HepG2 (cell line): Measurements from ENCODE around the gene CHST3.

Experiments used
- NR3C1 ChIP-seq: sonication (generic); formaldehyde crosslinking; IDR thresholded peaks from 2 replicates; pipeline ENCODE4 v1.4.0; 2020; ENCODE audit warnings: missing genetic modification reagents
- PAWR ChIP-seq: sonication (generic); formaldehyde crosslinking; IDR thresholded peaks from 2 replicates; pipeline ENCODE4 v1.4.0; 2020; ENCODE audit warnings: missing genetic modification reagents, mild to moderate bottlenecking, borderline replicate concordance
- POLR2A ChIP-seq, 2 experiments: IDR thresholded peaks; 2 replicates each; pipeline ENCODE4 v1.6.1; 2011; ENCODE audit warnings: low read depth in 2 of 2, low read length in 2 of 2, mild to moderate bottlenecking in 1 of 2, moderate library complexity in 1 of 2; ENCODE audit not compliant: insufficient read depth in 1 of 2
- POLR2AphosphoS5 ChIP-seq: IDR thresholded peaks from 2 replicates; pipeline ENCODE4 v1.6.1; 2012; ENCODE audit warnings: low read depth, low read length
- TBL1XR1 ChIP-seq: fragments of 150-350 bp; IDR thresholded peaks from 2 replicates; pipeline ENCODE4 v1.6.1; 2014; ENCODE audit warnings: borderline replicate concordance, low read length; ENCODE audit not compliant: partially characterized antibody
- TBP ChIP-seq: sonication (generic); formaldehyde crosslinking; IDR thresholded peaks from 2 replicates; pipeline ENCODE4 v1.5.0; 2020; ENCODE audit warnings: missing genetic modification reagents
- TBX3 ChIP-seq: fragments of 450-650 bp; IDR thresholded peaks from 2 replicates; pipeline ENCODE4 v1.6.1; 2017; ENCODE audit warnings: antibody characterized with exemption, mild to moderate bottlenecking, inconsistent platforms, borderline replicate concordance
- ZKSCAN1 ChIP-seq: fragments of 150-350 bp; IDR thresholded peaks from 2 replicates; pipeline ENCODE4 v1.6.1; 2014; ENCODE audit warnings: low read length
- ZNF20 ChIP-seq: sonication (generic); formaldehyde crosslinking; IDR thresholded peaks from 2 replicates; pipeline ENCODE4 v1.4.0; 2020; ENCODE audit warnings: mild to moderate bottlenecking, moderate library complexity, missing genetic modification reagents
- TF ChIP-seq, protein P1 (sequence below): IDR thresholded peaks from 2 replicates; pipeline ENCODE4 v1.6.1; 2012; ENCODE audit warnings: low read length, improper control_type of control experiment
- TF ChIP-seq, protein P2 (sequence below): sonication (generic); formaldehyde crosslinking; IDR thresholded peaks from 2 replicates; pipeline ENCODE4 v1.5.1; 2020; ENCODE audit warnings: mild to moderate bottlenecking, missing genetic modification reagents, moderate library complexity
- TF ChIP-seq, protein P3 (sequence below): sonication (generic); formaldehyde crosslinking; IDR thresholded peaks from 2 replicates; pipeline ENCODE4 v1.5.0; 2020; ENCODE audit warnings: missing genetic modification reagents
- TF ChIP-seq, protein P4 (sequence below): sonication (generic); formaldehyde crosslinking; IDR thresholded peaks from 2 replicates; pipeline ENCODE4 v1.5.0; 2020; ENCODE audit warnings: mild to moderate bottlenecking, missing genetic modification reagents, moderate library complexity
- TF ChIP-seq, protein P5 (sequence below): sonication (generic); formaldehyde crosslinking; IDR thresholded peaks from 2 replicates; pipeline ENCODE4 v1.8.1; 2022; ENCODE audit warnings: mild to moderate bottlenecking, missing genetic modification reagents

DNA sequence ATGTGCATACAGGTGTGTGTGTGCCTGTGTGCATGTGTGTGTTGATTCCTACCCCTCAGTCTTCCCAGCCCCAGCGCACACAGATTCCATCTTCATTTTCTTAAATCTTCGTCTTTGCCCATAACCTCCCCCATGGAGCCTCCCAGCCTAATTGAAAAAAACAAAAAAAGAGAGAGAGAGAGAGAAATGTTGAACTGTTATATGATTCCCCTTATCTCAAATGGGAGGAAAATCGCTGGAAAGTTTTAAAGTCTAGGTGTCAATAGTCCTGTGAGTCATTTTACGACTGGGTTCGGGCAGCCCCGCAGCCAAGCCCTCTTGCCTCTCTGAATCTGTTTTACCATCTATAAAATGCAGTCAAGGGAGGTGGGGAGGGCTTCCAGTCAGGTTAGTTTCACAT is 63.3 kb downstream of the CHST3 start:
- TF ChIP-seq TBP (no peak), ZKSCAN1 (no peak), PAWR (CRISPR knock-in tag) (no peak), TBX3 (no peak), ZNF20 (CRISPR knock-in tag) (no peak), NR3C1 (no peak), POLR2A (IDR thresholded peaks at IDR 0.05; ENCODE audit: insufficient read depth in 1 of 2, low read depth in 2 of 2, low read length in 2 of 2) (no peak), POLR2AphosphoS5 (no peak), TBL1XR1 (no peak)
- TF ChIP-seq, protein P1, sequence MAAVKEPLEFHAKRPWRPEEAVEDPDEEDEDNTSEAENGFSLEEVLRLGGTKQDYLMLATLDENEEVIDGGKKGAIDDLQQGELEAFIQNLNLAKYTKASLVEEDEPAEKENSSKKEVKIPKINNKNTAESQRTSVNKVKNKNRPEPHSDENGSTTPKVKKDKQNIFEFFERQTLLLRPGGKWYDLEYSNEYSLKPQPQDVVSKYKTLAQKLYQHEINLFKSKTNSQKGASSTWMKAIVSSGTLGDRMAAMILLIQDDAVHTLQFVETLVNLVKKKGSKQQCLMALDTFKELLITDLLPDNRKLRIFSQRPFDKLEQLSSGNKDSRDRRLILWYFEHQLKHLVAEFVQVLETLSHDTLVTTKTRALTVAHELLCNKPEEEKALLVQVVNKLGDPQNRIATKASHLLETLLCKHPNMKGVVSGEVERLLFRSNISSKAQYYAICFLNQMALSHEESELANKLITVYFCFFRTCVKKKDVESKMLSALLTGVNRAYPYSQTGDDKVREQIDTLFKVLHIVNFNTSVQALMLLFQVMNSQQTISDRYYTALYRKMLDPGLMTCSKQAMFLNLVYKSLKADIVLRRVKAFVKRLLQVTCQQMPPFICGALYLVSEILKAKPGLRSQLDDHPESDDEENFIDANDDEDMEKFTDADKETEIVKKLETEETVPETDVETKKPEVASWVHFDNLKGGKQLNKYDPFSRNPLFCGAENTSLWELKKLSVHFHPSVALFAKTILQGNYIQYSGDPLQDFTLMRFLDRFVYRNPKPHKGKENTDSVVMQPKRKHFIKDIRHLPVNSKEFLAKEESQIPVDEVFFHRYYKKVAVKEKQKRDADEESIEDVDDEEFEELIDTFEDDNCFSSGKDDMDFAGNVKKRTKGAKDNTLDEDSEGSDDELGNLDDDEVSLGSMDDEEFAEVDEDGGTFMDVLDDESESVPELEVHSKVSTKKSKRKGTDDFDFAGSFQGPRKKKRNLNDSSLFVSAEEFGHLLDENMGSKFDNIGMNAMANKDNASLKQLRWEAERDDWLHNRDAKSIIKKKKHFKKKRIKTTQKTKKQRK: no peak
- TF ChIP-seq, protein P2, sequence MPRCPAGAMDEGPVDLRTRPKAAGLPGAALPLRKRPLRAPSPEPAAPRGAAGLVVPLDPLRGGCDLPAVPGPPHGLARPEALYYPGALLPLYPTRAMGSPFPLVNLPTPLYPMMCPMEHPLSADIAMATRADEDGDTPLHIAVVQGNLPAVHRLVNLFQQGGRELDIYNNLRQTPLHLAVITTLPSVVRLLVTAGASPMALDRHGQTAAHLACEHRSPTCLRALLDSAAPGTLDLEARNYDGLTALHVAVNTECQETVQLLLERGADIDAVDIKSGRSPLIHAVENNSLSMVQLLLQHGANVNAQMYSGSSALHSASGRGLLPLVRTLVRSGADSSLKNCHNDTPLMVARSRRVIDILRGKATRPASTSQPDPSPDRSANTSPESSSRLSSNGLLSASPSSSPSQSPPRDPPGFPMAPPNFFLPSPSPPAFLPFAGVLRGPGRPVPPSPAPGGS (CRISPR knock-in tag): no peak
- TF ChIP-seq, protein P3, sequence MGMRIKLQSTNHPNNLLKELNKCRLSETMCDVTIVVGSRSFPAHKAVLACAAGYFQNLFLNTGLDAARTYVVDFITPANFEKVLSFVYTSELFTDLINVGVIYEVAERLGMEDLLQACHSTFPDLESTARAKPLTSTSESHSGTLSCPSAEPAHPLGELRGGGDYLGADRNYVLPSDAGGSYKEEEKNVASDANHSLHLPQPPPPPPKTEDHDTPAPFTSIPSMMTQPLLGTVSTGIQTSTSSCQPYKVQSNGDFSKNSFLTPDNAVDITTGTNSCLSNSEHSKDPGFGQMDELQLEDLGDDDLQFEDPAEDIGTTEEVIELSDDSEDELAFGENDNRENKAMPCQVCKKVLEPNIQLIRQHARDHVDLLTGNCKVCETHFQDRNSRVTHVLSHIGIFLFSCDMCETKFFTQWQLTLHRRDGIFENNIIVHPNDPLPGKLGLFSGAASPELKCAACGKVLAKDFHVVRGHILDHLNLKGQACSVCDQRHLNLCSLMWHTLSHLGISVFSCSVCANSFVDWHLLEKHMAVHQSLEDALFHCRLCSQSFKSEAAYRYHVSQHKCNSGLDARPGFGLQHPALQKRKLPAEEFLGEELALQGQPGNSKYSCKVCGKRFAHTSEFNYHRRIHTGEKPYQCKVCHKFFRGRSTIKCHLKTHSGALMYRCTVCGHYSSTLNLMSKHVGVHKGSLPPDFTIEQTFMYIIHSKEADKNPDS (CRISPR knock-in tag): no peak
- TF ChIP-seq, protein P4, sequence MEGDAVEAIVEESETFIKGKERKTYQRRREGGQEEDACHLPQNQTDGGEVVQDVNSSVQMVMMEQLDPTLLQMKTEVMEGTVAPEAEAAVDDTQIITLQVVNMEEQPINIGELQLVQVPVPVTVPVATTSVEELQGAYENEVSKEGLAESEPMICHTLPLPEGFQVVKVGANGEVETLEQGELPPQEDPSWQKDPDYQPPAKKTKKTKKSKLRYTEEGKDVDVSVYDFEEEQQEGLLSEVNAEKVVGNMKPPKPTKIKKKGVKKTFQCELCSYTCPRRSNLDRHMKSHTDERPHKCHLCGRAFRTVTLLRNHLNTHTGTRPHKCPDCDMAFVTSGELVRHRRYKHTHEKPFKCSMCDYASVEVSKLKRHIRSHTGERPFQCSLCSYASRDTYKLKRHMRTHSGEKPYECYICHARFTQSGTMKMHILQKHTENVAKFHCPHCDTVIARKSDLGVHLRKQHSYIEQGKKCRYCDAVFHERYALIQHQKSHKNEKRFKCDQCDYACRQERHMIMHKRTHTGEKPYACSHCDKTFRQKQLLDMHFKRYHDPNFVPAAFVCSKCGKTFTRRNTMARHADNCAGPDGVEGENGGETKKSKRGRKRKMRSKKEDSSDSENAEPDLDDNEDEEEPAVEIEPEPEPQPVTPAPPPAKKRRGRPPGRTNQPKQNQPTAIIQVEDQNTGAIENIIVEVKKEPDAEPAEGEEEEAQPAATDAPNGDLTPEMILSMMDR: no peak
- TF ChIP-seq, protein P5, sequence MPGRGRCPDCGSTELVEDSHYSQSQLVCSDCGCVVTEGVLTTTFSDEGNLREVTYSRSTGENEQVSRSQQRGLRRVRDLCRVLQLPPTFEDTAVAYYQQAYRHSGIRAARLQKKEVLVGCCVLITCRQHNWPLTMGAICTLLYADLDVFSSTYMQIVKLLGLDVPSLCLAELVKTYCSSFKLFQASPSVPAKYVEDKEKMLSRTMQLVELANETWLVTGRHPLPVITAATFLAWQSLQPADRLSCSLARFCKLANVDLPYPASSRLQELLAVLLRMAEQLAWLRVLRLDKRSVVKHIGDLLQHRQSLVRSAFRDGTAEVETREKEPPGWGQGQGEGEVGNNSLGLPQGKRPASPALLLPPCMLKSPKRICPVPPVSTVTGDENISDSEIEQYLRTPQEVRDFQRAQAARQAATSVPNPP (CRISPR knock-in tag): no peak
